Hepatic stellate cell (primary cell): ENCODE results near the gene KCNS1.

Experiments used
- DNase-seq: peaks from one replicate; pipeline ENCODE4 v3.0.0; 2011; ENCODE audit warnings: low spot score

The KCNS1 gene

DNA sequence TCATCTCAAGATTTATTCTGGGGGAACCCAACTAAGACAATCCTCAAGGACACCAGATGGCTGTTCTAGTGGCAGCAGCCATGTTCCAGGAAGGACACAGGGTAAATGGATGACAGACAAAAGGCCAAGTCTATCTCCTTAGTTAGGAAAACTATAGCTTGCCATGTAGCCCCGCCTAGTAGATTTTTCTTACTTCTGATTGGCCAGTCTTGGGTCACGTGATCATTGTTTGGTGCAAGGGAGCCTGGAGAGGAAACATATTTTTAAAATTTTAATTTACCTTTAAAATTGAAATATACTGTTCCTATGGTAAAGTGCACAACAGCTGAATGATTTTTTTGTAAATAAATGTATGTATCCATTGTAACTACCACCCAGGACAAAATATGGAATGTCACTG, 4.4 kb upstream of the KCNS1 start:
- DNase-seq, result no peak

DNA sequence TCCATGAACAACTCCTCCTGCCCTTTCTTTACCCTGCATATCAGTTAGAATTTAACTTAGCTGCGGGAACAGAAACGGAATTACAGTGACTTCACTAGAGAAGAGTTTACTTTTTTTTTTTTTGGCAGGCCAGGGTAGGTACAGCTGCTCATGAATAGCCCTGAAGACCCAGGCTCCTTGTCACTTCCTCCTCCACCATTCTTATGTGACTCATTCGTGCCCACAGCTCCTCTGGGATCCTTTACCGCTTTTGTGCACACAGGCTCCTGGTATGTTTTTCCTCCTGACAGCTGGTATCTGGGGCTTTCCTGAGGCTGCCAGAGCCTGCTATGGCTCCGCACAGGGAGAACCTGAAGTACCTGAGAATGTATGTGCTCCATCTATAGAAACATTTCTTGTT, 3.9 kb upstream of the KCNS1 start:
- DNase-seq, result peak; percentile 89

DNA sequence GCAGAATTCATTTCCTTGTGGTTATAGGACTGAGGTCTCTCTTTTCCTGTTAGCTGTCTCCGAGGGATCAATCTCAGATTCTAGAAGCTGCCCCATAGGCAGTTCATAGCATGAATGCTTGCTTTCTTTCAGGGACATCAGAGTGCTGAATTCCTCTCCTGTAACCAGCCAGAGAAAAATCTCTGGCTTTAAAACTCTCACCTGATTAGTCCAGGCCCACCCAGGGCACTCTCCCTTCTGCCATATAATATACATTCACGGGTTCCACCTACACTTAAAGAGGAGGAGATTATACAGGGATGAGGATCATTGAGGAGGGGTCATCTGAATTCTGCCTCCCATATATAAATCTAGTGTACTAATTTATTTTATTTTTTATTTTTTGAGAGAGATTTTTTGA, 2.1 kb upstream of the KCNS1 start:
- no peak for DNase-seq

DNA sequence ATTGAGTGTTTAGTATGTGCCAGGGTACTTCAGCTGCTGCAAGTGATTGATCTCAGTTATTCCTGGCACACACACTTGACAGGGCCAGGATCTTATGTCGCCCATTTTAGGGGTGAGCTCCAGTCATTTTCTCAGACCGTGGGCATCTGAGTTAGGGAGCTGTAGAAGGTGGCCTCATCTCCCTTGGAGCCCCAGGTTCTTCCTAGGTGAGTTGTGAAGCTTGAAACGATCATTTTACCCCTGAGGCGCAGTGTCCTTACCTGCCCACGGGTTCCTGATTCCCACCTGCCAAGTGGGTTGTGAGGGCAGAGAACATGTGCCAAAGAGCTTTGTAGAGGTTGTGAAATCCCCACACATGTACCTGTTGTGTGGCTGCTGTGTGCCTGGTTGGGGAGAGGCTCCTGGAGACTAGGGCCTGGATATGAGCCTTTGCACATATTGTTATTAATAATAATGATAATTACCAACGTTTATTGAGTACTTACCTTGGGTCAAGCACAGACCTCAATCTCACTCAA, 465 bp upstream of the KCNS1 start:
- no peak for DNase-seq

DNA sequence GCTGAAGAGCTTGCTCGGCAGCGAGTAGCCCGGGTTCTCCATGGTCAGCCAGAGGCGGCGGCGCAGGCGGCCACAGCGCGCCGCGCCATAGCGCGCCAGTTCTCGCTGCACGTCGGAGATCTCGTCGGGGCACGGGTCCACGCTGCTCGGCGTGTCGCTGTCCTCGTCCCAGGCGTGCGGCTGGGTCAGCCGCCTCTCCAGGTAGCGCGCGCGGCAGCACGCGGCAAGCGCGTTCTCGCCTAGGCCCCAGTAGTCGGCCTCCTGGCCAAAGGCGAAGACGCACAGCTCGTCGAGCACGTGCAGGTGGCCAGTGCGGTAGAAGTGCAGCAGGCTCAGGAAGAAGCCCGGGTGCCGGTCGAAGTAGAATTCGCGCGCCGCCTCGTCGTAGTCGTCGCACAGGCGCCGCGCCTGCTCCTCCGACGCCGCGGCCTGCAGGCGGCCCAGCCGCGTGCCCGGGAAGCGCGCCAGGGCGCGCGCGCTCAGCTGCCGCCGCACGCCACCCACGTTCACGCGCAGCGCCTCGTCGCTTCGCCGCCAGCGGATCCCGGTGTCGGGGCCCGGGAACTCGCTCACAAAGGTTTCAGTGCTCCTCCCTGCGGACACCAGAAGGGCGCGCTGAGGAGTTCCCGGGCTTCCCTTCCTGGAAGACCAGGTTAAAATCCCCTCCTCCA, 2.7 kb downstream of the KCNS1 start:
- peak; percentile 51 for DNase-seq

DNA sequence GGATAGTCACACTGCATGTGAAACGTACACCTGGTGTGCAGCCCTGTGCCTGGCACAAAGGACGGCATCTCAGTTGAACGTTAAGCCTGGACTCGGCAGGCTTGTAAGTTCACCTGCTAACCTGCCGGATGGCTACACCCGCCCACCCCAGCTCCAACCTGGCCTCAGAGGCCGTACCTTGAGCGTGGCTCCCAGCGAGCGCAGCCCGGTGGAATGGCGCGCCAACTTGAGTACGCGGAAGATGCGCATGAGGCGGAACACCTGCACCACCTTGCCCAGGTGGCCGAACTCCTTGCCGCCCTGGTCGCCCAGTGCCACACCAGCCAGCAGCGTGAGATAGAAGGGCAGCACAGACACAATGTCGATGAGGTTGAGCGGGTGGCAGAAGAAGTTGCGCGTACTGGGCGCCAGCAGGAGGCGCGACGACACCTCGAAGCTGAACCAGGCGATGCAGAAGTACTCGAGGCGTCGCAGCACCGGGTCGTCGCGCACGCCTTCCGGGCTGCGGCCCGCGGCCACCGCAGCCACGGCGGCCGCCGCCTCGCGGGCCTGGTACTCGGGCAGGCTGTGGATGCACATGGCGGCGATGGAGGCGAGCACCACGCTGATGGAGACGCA, 3.3 kb downstream of the KCNS1 start:
- DNase-seq, result peak; percentile 57

DNA sequence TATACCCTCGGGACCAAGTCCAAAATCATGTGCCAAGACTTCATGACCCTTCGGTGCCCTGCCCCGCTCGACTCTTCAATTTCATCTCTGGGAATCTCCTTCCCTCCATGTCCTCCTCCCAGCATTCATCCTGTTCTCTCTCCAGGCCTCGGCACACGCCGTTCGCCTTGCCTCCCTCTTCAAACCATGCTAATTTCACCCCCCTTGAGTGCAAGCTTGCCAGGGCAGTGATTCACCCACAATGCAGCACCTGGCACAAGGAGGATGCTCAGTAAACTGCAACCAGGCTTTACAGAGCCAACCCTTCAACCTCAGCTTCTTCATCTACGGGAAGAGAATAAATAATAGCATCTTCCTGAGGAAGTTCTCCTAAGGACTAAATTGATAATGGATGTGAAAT, 4.1 kb downstream of the KCNS1 start:
- no peak for DNase-seq

DNA sequence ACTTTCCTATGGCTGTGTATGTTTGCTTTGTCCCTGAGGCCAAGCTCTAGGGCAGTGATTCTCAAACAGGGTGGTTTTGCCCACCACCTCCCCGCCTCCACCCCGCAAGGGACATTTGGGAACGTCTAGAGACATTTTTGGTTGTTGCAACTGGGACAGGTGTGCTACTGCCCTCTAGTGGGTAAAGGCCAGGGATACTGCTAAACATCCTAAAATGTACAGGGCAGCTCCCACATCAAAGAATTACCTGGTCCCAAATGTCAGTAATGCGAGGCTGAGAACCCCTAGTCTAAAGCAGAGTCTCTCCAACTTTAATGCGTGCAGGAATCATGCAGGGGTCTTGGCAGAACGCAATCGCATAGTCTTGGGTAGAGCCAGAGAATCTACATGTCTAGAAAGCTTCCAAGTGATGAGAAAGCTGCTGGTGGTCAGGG, 5.1 kb downstream of the KCNS1 start:
- peak; percentile 54 for DNase-seq

DNA sequence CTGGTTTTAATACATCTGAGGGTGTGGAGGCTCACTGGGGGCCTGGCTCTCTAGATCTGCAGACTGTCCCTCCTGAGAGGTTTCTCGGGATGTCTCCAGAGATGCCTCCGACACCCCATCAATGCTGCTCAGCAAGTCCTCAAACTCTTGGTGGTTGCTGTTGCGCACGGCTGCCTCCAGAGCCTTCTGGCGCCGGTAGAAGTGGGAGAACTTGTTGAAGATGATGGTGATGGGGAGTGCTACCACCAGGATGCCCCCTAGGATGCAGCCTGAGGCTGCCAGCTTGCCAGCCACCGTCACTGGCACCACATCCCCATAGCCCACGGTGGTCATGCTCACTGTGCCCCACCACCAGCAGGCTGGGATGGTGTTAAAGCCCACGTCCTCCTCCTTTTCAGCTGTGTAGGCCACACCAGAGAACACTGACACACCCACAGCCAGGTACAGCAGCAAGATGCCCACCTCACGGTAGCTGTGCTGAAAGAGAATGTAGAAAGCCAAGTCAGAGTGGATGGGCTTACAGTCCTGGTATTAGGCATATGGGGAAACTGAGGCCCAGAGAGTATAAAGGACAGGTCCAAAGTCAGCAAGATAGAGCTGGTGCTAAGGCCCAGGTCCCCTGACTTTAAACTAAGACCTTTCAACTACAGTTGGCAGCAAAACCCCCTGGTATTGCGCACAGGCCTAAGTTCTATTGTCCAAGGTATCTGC, 5.9 kb downstream of the KCNS1 start:
- no peak for DNase-seq

DNA sequence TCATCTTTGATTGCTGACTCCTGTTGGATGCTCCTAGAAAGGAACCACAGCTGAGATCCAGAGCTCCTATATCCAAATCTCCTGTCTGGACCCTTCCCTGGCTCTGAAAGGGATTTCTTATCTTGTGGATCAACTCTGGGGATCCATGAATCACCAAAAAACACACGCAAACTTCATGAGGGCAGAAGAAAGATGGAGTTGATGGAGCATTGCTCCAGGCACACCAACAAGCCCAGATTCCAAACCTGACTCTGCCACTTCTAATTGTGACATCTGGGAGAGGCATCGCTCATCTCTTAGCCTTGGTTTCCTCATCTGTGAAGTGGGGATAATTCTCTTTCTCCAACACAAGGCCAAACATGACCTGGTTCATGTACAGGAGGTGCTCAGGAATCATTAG, 6.7 kb downstream of the KCNS1 start:
- DNase-seq, result no peak

DNA sequence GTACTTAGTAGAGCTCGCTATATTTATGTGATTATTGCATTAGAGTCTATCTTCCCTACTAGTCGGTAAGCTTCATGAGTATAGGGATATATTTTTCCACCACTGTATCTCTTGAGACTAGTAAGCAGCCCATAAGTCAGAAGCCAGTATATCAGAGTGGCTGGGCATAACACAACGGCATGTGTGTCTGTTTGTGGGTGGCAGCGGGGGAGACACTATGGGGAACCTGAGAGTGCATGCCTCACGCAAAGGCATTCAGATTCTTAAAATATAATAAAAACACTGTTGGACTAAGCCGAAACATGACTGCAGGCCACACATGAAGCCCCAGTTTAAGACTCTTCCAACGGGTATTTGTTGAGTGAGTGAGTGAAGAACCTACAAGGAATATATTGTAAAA, 8.0 kb downstream of the KCNS1 start:
- DNase-seq, result no peak

DNA sequence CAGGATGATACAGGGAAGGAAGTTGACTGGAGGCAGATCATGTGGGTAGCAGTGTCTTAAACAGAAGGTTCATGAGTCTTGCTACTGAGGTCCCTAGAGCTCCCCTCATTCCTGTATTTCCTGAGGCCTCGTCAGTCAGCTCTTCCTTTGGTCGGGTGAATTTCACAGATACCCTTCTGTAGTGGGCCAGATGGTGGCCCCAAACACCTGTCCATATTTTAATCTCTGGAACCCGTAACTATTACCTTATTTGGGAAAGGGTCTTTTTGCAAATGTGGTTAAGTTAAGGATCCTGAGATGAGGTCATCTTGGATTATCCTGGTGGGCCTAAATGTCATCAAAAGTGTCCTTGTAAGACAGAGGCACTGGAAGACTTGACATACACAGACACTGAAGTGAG, 9.6 kb downstream of the KCNS1 start:
- DNase-seq, result no peak

DNA sequence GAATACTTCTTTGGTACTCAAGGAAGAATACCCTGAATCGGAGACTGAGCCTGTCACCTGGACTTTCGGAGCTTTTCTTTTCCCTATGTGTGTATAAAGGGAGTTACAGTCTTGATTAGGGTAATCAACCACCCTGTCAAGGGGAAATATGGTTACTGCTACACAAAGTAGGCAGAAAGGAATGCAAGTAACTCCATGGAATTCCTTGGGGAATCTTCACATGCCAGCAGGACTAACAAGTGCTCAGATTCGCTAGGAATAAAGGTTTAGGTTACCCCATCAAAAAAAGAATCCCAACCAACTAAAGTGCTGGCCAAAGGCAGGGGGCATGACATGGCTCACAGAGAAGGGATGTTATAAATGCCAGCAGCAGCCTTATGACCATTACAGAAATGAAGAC, 10.4 kb downstream of the KCNS1 start:
- no peak for DNase-seq

DNA sequence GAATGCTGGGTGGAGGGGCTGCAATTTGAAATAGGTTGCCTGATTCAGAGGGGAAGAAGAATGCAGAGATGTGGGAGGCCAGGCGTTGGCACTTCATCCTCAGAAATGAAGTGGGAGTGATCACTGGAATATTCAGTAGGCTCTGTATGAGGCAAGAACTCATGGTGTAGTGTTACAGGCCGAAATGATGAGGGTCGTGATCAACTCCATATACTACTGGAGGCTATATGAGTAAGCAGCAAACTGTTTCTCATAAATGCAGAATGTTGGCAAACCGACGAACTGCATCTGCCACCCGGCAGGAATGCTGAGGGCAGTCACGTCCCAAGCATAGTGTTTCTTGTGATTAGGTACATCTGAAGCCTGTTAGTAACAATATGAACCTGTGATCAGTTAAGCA, 12.7 kb downstream of the KCNS1 start:
- no peak for DNase-seq

DNA sequence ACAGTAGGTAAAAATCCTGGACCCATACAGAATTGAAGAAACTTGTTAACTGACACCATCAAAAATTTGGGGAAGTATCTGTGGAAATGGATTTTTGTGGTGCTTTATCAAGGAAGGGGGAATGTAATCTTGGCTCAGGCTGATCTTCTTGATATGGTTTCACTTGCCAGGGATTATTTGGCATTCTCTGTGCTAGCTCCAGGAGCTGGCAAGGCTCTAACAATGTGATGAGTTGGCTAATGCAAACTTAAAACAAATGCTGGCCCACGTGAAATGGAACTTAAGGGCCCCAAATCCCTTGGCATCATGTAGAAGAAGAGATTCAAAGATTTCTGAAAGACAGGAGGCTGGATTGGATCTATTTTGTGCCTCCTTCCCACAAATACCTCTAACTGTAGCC, 13.1 kb downstream of the KCNS1 start:
- no peak for DNase-seq

DNA sequence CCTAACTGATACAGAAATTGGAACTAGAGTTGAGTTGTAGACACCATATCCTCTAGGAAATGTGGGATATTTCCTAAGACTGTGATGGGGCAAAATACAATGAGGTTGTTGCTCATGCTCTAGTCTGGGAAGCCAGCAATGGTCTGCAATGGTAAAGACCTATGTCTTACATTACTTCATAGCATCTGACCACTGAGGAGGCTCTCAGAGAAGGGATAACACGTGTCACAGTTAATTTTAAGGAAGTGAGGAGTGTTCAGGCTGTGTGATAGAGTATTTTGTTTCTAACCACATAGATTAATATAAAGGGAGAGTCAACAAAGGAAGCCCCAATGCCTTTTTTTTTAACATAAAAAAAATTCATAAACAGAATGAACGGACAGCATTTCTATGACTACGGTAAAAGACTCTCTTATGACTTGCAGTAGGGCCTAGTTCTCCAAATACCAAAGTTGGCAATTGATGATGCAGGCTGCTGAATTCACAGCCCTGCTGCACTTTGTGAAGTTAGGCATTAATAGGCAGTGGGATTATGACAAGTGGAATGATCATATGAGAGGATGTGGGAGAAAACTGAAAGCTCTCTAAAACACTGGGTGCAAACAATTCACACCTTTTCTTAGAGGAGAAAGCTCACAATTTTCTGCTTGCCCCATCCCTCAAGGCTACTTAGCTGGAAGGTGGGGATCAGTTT, 13.7 kb downstream of the KCNS1 start:
- DNase-seq, result no peak

DNA sequence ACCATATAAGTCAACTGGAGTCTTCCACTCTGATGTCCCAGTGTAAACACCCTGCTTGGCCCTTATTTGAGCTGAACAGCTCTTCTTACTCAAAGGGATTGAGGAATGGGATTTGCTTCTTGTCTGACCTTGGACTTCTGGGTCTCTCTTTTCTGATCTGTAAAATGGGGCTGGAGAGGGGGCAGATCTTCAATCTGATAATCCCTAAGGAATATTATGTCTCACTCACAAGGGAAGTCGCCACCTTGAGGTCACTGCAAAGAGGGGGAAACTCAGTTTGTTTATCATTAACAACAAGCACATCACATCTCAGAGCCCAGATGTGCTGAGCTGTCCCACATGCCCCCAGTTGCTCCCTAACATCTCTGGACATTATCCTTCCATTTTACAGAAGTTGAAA, 15.1 kb downstream of the KCNS1 start:
- DNase-seq, result no peak

DNA sequence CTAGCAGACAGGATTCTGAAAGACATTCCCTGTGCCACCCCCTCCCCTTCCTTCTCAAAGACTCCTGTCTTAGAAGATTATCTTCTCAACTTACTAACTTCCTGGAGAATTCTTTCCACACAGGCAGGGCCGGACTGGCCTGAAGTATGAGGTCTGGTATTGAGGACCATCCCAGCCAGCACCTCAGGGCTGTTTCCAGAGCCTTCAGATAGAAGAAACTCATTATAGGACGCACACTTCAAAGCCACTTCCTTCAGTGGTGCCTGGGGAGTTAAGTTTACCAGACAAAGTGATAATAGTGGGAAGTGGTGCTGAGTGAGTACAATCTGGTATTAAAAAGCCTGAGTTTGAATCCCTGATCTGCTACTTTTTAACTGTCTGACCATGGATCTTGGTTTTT, 15.6 kb downstream of the KCNS1 start:
- no peak for DNase-seq

DNA sequence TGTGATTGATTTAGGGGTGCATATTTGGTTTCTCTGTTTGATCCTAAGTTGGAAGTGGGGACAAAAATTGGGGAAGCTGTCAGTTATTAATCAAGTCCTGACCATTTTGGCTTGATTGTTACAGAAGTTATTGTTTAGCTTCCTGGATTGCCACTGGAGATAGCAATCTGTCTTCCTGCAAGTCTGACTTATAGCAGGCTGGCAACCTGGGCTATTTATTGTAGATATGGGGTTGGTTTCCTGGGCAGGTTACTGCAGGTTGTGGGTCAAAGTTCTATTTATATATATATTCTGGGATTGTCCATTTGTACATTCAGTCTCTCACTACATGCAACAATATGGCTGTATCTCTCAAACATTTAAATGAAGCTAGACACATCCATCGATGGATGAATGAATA, 17.8 kb downstream of the KCNS1 start:
- no peak for DNase-seq

DNA sequence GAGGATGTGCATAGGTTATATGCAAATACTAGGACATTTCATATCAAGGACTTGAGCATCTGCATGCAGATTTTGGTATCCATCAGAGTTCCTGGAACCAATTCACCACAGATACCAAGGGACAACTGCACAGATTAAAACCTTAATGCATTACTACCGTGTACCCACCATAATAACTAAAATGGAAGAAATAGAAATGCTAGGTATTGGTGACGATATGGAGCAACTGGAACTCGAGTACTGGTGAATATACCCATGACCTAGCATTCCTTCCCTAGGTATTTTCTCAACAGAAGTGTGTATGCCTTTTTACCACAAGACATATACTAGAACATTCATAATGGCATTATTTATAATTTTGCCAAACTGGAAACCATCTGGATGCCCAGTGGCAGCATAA, 18.5 kb downstream of the KCNS1 start:
- no peak for DNase-seq

DNA sequence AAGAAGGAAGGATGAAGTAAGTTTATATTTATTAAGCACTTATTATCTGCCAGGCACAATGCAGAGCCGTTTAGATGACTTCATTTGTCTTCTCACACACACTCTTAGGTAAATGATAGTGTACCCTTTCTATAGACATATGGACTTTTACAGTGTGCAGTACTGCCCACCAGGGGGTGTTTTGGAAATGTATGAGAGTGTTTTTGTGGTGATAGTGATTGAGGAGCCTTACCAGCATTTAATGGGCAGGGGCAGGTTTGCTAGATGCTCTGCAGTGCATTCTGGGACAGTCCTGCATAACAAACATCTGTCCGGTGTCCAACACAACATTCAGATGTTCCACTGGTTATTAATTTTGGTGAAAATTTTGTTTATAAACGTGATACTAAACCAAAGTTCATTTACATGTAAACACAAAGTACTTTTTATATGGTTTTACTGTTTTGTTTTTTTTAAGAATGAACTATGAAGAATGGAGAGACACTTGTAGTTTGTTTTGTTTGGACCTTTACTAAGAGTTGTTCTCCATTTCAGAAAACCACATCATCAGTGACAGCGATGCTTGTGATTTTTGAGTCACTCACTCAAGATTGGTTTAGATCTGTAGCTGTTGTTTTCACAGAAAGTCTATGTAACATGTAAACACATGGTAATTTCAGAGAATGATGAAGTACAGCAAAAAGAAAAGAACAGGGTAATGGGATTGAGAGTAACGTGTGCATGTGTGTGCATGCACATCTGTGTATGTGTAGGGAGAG, 19.9 kb downstream of the KCNS1 start:
- DNase-seq, result no peak

DNA sequence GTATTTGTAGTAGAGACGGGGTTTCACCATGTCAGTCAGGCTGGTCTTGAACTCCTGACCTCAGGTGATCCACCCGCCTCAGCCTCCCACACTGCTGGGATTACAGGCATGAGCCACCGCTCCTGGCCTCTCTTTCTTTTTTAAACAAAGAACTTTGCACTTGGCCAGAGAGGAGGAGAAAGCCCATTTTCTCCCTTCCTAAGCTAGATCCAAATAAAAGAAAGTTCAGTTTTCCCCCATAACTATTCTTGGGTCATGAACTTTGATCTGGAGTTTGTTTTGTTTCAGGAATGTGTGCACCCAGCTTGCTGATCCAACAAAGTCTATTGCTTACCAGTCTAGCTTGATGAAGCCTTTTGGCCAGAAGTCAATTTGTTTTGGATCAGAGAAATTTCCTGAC, 23.4 kb downstream of the KCNS1 start:
- DNase-seq, result no peak
